ENCODE measurements around the gene PLD3. TPM values are rescaled to one million over a fixed set of nuclear protein-coding genes. Genes with fewer than 3 reads are reported as not detected.

PLD3 gene
- total RNA-seq, 2 donors from 2014 or later, result 328 to 639 TPM

DNA sequence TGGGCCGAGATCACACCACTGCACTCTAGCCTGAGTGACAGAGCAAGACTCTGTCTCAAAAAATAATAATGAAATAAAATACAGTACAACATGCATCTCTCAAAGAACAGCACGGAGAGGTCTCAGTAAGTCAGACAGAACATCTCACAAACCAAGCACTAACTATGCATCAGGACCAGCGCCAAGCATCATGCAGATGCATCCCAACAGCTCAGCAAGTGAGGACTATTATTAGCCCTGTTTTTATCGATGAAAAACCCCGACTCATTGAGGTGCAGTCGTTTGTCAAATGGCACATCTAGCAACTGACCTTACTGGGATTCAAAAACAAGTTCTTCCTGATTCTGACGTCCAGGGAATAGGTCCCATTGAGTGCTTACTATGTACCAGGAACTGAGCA is 4.1 kb upstream of the PLD3 start:
- Histone ChIP-seq H3K27ac (no peak overlapping the region), H3K9me3 (no peaks in the 10 kb centered on the region), H3K4me1 (replicated peaks) (peaks cover 2% of the 10 kb centered on the region), H3K27me3 (replicated peaks; ENCODE audit: insufficient read depth) (no peaks in the 10 kb centered on the region), H3K4me3 (no peak overlapping the region), H3K36me3 (no peaks in the 10 kb centered on the region)
- intact Hi-C loops (cut with DNase I), result no loop called here
- DNase-seq (ENCODE audit: low spot score), result no peak
- TF ChIP-seq, protein P1, sequence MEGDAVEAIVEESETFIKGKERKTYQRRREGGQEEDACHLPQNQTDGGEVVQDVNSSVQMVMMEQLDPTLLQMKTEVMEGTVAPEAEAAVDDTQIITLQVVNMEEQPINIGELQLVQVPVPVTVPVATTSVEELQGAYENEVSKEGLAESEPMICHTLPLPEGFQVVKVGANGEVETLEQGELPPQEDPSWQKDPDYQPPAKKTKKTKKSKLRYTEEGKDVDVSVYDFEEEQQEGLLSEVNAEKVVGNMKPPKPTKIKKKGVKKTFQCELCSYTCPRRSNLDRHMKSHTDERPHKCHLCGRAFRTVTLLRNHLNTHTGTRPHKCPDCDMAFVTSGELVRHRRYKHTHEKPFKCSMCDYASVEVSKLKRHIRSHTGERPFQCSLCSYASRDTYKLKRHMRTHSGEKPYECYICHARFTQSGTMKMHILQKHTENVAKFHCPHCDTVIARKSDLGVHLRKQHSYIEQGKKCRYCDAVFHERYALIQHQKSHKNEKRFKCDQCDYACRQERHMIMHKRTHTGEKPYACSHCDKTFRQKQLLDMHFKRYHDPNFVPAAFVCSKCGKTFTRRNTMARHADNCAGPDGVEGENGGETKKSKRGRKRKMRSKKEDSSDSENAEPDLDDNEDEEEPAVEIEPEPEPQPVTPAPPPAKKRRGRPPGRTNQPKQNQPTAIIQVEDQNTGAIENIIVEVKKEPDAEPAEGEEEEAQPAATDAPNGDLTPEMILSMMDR (IDR thresholded peaks at IDR 0.05), result no peak
- TF ChIP-seq POLR2A (IDR thresholded peaks at IDR 0.05) (no peak), POLR2AphosphoS5 (IDR thresholded peaks at IDR 0.05) (no peak)
- WGBS, result 74% methylated on average over 7 of the region's 7 CpGs

DNA sequence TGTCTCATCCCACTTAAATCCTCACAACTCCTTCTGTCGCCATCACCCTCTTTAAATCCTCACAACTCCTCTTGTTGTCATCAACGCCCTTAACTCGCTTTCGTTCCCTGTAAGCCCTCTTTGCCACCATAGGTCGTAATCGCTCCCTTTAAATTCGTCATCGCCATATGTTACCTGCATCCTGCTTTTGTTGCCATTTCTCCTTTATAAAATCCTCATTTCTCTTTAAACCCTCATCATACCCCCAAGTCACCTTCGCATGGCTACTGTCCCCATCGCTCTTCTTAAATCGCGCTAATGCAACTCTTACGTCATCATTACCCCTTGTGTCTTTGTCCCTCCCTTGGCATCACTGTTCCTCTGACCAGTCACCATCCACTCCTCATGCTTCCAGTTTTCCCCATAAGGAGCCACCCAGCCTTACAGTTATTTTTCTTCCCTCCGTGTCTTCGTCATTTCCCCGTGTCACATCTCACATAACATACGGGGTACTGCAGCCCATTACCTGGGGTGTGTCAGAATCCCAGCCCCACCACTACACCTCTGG is 539 bp downstream of the PLD3 start:
- Histone ChIP-seq H3K27me3 (replicated peaks; ENCODE audit: insufficient read depth) (no peaks in the 10 kb centered on the region), H3K27ac (peak overlapping the region; percentile 65 to 76), H3K4me3 (peak overlapping the region; percentile 56 to 61), H3K4me1 (replicated peaks) (peaks cover 4% of the 10 kb centered on the region), H3K9me3 (no peaks in the 10 kb centered on the region), H3K36me3 (no peaks in the 10 kb centered on the region)
- no peak for DNase-seq (ENCODE audit: low spot score)
- intact Hi-C loops (cut with DNase I), result loop anchor here (5.0 kb wide), 1 partner anchor 78 kb away; the partner anchor contains the start of gene SERTAD1
- TF ChIP-seq POLR2AphosphoS5 (IDR thresholded peaks at IDR 0.05) (no peak), POLR2A (IDR thresholded peaks at IDR 0.05) (no peak)
- TF ChIP-seq, protein P1 (IDR thresholded peaks at IDR 0.05), result no peak
- WGBS, result 16% methylated on average over 17 of the region's 17 CpGs

DNA sequence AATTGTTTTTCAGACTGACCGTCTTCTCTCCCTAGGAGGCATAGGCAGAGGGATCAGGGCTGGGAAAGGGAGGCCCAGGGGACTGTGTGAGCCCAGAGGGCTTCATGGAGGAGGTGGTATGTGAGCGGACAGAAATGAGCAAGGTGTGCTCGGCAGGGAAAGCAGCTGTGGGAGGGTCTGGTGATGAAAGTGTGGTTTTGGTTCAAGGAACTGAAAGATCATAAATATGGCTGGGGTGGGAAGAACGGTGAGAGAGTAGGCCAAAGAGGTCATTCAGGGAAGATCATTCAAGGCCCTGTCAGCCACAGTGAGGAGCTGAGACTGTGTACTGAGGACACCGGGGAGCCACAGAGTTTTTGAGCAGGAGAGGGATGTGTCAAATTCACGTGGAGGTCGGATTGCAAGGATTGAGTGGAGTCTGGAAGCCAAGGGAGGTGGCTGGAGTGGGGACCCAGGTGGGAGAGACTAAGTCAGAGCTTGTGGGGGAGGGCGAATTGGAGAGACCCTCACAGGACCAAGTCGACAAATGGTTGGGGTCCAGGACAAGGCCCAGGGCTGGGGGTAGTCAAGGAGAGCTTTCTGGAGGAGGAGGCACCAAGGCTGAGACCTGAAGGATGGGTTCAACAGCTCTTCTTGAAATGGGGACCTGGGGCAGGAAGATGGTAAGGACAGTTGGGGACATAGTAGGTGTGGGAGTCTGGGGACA is 7.6 kb downstream of the PLD3 start:
- intact Hi-C loops (cut with DNase I), result no loop called here
- WGBS, result 86% methylated on average over 9 of the region's 9 CpGs
- TF ChIP-seq POLR2A (IDR thresholded peaks at IDR 0.05) (no peak), POLR2AphosphoS5 (IDR thresholded peaks at IDR 0.05) (no peak)
- TF ChIP-seq, protein P1 (IDR thresholded peaks at IDR 0.05), result no peak

DNA sequence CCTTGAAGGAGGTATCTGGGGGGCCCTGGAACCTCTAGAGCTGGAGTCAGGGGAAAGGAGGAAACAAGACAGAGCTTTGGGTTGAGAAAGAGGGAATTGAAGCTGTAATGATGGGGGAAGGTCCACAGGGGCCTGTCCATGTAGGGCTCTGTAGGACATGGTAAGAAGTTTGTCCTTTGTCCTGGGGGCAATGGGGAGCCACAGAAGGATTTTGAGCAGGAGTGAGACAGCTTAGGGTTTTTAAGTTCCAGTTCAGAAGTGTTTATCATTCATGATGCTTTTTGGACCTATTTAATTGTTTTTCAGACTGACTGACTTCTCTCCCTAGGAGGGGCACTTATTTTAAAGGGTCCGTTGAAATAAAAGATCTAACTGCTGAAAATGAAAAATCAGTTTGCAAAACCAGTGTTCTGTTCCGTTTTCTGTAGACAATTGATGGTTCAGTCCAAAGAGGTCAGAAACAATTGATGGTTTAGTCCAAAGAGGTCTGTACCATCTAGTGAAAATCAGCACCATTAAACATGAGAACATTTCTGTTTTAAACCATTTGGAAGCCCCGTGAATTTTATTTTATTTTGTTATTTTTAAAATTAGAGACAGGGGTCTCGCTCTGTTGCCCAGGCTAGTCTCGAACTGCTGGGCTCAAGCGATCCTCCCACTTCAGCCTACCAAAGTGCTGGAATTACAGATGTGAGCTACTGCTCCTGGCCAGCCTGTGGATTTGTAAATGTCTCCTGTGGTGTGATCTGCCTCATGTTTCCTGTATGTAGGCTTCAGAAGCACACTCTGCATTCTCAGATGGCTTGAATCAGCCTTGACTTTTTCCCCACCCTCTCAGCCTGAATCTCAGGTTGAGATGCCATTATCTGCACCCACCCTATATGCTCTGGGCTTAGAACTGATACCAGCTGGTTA is 8.4 kb downstream of the PLD3 start:
- H3K27ac ChIP-seq, result no peak overlapping the region
- intact Hi-C loops (cut with DNase I), result no loop called here
- TF ChIP-seq, protein P1 (IDR thresholded peaks at IDR 0.05), result no peak
- TF ChIP-seq POLR2AphosphoS5 (IDR thresholded peaks at IDR 0.05) (no peak), POLR2A (IDR thresholded peaks at IDR 0.05) (no peak)
- H3K36me3 ChIP-seq, result no peaks in the 10 kb centered on the region
- no peak overlapping the region for H3K4me3 ChIP-seq
- DNase-seq (ENCODE audit: low spot score), result no peak
- no peaks in the 10 kb centered on the region for H3K4me1 ChIP-seq (replicated peaks)
- H3K9me3 ChIP-seq, result no peaks in the 10 kb centered on the region
- H3K27me3 ChIP-seq (replicated peaks; ENCODE audit: insufficient read depth), result no peaks in the 10 kb centered on the region
- WGBS, result 86% methylated on average over 6 of the region's 6 CpGs

More for the DNA sequence above, 7.6 kb downstream of the PLD3 start:
- H3K4me3 ChIP-seq, result no peak overlapping the region
- no peak for DNase-seq (ENCODE audit: low spot score)
- no peaks in the 10 kb centered on the region for H3K36me3 ChIP-seq
- no peaks in the 10 kb centered on the region for H3K27me3 ChIP-seq (replicated peaks; ENCODE audit: insufficient read depth)
- H3K9me3 ChIP-seq, result no peaks in the 10 kb centered on the region
- H3K27ac ChIP-seq, result no peak overlapping the region
- no peaks in the 10 kb centered on the region for H3K4me1 ChIP-seq (replicated peaks)
